ENCODE results near the gene LAMA2.

LAMA2 gene

DNA sequence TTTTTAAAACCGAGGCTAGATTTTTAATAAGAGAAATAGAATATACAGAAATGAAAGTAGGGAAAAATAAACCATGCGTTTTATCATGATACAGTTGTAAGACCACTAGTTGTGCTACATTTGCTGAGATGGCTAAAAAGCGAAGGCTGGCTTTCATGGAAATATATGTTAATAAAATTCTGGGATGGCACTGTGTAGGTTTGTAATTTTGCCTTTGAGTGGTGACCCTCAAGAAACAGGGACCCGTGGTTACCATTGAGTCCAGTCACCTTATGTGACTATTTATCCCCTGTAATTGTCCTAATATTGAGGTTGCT, 593.3 kb downstream of the LAMA2 start:
- DNase-seq (ENCODE audit: low spot score): no peak
- no peak for TF ChIP-seq CTCF (IDR thresholded peaks at IDR 0.05; ENCODE audit: extremely low read depth, missing control alignments)

GRCh38 chr6:129476810-129477209, 593.9 kb downstream of the LAMA2 start:
- no peak for TF ChIP-seq CTCF (IDR thresholded peaks at IDR 0.05; ENCODE audit: extremely low read depth, missing control alignments)

DNA sequence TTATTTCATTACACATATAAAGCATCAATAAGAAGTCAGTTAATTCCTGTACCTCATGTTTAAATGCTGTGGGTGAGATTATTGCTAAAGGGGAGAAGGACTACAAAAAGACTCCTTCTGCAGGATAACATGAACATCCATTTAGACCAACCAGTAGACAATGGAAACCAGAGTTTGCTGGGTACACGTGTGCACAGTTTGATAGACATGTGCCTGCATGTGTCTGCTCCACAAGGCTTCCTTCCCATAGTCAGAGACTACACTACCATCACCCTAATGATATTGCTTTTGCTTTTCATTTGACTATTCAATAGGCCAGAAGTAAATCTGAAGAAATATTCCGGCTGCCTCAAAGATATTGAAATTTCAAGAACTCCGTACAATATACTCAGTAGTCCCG, 595.4 kb downstream of the LAMA2 start:
- DNase-seq (ENCODE audit: low spot score): no peak
- TF ChIP-seq CTCF (IDR thresholded peaks at IDR 0.05; ENCODE audit: extremely low read depth, missing control alignments): no peak

More at GRCh38 chr6:129476810-129477209, 593.9 kb downstream of the LAMA2 start:
- DNase-seq (ENCODE audit: low spot score): no peak

DNA sequence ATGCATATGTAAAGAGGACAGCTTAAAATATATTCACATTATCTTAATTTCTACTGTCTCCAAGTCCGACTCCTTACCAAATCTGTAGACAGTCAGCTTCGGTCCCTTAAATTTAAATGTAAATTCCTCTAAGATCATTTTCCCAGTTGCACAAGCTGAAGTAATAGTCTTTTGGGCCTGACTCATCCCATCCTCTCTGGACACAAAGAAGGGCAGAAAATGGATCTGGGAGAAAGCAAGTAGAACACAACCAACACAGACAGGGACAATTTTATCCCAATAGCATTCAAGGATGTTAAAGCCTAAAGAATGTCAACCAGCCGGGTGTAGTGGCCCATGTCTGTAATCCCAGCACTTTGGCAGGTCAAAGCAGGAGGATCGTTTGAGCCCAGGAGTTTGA, 598.8 kb downstream of the LAMA2 start:
- DNase-seq (ENCODE audit: low spot score): no peak
- TF ChIP-seq CTCF (IDR thresholded peaks at IDR 0.05; ENCODE audit: extremely low read depth, missing control alignments): no peak

DNA sequence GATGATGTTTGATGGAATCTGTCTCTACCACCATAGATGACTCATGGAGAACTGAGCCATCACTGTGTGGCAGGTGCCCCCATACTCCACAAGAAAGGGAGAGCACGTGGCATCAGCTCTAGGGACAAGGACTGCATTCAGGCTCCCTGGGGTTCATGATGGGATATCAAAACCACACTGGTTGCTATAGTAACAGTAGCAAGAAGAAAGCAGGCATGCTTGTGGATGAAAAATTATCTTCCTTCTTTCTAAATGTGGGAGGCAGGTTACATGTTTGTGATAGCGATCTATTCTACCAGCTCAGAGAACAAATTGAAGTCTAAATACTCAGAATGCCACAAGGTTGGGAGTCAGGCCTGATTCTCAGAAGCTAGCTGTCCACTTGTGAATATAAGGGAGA, 602.8 kb downstream of the LAMA2 start:
- TF ChIP-seq CTCF (IDR thresholded peaks at IDR 0.05; ENCODE audit: extremely low read depth, missing control alignments): no peak
- no peak for DNase-seq (ENCODE audit: low spot score)

DNA sequence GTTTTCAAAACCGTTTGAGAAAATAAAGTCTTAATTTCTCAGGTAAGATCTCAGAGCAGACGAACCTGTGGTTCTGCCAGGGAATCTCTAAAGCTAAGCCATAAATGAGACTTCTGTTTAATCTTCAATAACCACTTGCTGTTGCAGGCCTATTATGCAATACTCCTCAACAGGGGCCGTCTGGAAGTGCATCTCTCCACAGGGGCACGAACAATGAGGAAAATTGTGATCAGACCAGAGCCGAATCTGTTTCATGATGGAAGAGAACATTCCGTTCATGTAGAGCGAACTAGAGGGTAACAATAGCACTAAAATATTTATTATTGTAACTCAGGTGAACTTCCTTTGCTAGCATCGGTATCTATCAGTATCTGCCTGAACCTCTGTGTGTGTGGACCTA, 603.4 kb downstream of the LAMA2 start:
- DNase-seq (ENCODE audit: low spot score): no peak
- TF ChIP-seq CTCF (IDR thresholded peaks at IDR 0.05; ENCODE audit: extremely low read depth, missing control alignments): no peak

DNA sequence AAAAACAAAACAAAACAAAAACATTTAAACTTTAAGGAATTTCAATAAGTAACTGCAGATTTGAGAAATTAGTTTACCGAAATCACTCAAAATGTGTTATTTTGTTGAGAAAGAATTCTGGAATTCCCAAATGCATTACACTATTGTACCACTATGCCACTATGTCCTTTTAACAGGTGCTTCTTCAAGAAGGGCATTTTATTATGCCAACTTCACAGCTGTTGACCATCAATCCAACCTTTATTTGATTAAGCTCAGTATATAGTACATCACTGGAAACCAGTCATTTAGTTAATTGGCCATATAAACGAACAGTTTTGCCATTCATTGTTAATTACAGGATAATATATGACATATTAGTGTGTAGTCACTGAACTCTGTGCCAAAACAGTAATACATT, 605.4 kb downstream of the LAMA2 start:
- no peak for DNase-seq (ENCODE audit: low spot score)
- no peak for TF ChIP-seq CTCF (IDR thresholded peaks at IDR 0.05; ENCODE audit: extremely low read depth, missing control alignments)
